Calu3 (cell line): Measurements from ENCODE around the gene MB21D2. TPM values are rescaled to one million over a fixed set of nuclear protein-coding genes. Genes with fewer than 3 reads are reported as not detected.
A peak's percentile ranks its signal among the peaks of the same experiment; 100 is the strongest.

ENCODE experiments used
- BruUV-seq: library from RNA; stranded (reverse); fragments of 400-500 nt; replicated peaks from 2 replicates; lab custom pipeline; 2021; lab: Mats Ljungman, UMichigan
- CTCF ChIA-PET: fragments of 300-600 bp; sonication (Branson Sonifier 250); formaldehyde crosslinking; loops from one replicate; lab custom pipeline; 2022; ENCODE audit warnings: antibody characterized with exemption; lab: Charles Lee
- DNase-seq: peaks from one replicate; pipeline ENCODE4 v3.0.0; 2022
- H3K27ac Mint-ChIP-seq: one replicate; pipeline ENCODE4 v1.8.0; 2022; ENCODE audit warnings: mixed read lengths; ENCODE audit not compliant: unreplicated experiment
- H3K27me3 Mint-ChIP-seq: one replicate; pipeline ENCODE4 v1.8.0; 2022; ENCODE audit warnings: mixed read lengths; ENCODE audit not compliant: unreplicated experiment
- H3K36me3 Mint-ChIP-seq: one replicate; pipeline ENCODE4 v1.8.0; 2022; ENCODE audit warnings: mild to moderate bottlenecking, moderate library complexity, mixed read lengths; ENCODE audit not compliant: insufficient read depth, unreplicated experiment
- H3K4me1 Mint-ChIP-seq: one replicate; pipeline ENCODE4 v1.8.0; 2022; ENCODE audit warnings: mild to moderate bottlenecking, low read depth, mixed read lengths; ENCODE audit not compliant: unreplicated experiment
- H3K4me3 Mint-ChIP-seq: one replicate; pipeline ENCODE4 v1.8.0; 2022; ENCODE audit warnings: mild to moderate bottlenecking, low read depth, moderate library complexity, mixed read lengths; ENCODE audit not compliant: unreplicated experiment
- H3K9me3 Mint-ChIP-seq: one replicate; pipeline ENCODE4 v1.8.0; 2022; ENCODE audit warnings: low read depth, mixed read lengths; ENCODE audit not compliant: unreplicated experiment
- CTCF ChIP-seq: fragments of 200-600 bp; IDR thresholded peaks from one replicate; pipeline ENCODE4 v1.8.0; 2022; ENCODE audit warnings: antibody characterized with exemption; ENCODE audit not compliant: unreplicated experiment
- intact Hi-C: fragments of 100-400 bp; cut with micrococcal nuclease; formaldehyde crosslinking; loops from one replicate; pipeline ENCODE4 v1.10.0; 2022; ENCODE audit not compliant: unreplicated experiment
- total RNA-seq: library from RNA; stranded (reverse); gene quantifications from 2 replicates; pipeline ENCODE4 v1.2.3, GENCODE V29; 2022

MB21D2 gene
- total RNA-seq, 1 experiment from 2014 or later, result 11.9 TPM

- CTCF ChIA-PET, result interaction anchor here (0.7 to 4.9 kb wide), 15 partner anchors 9 to 151 kb away, joined by 3 to 35 read pairs (median 4); no protein-coding TSS in a partner anchor
Measured at GRCh38 chr3:192915304-192915703, 2.4 kb downstream of the MB21D2 start.

GRCh38 chr3:192914848-192915247 is 2.8 kb downstream of the MB21D2 start:
- Mint-ChIP-seq H3K9me3 (no peaks in the 10 kb centered on the region), H3K27me3 (no peaks in the 10 kb centered on the region), H3K4me3 (no peak overlapping the region), H3K27ac (no peak overlapping the region), H3K36me3 (peaks cover 28% of the 10 kb centered on the region), H3K4me1 (peaks cover 42% of the 10 kb centered on the region)
- no peak for TF ChIP-seq CTCF
- DNase-seq, result no peak
- BruUV-seq, result no TSS peak
- intact Hi-C loops, result loop anchor here (1.0 to 10.0 kb wide), 5 partner anchors 18 to 640 kb away; partner anchors contain the start of gene ATP13A4
- CTCF ChIA-PET, result interaction anchor here (0.7 to 4.9 kb wide), 15 partner anchors 9 to 152 kb away, joined by 3 to 35 read pairs (median 4); no protein-coding TSS in a partner anchor

More at GRCh38 chr3:192915304-192915703, 2.4 kb downstream of the MB21D2 start:
- intact Hi-C loops, result loop anchor here (1.0 to 10.0 kb wide), 5 partner anchors 18 to 639 kb away; partner anchors contain the start of gene ATP13A4
- H3K36me3 Mint-ChIP-seq, result peaks cover 28% of the 10 kb centered on the region
- no peak for TF ChIP-seq CTCF
- BruUV-seq, result no TSS peak
- peak; percentile 54 for DNase-seq
- H3K9me3 Mint-ChIP-seq, result no peaks in the 10 kb centered on the region
- peaks cover 42% of the 10 kb centered on the region for H3K4me1 Mint-ChIP-seq
- no peaks in the 10 kb centered on the region for H3K27me3 Mint-ChIP-seq
- peak overlapping the region; percentile 93 for H3K4me3 Mint-ChIP-seq
- H3K27ac Mint-ChIP-seq, result no peak overlapping the region

DNA sequence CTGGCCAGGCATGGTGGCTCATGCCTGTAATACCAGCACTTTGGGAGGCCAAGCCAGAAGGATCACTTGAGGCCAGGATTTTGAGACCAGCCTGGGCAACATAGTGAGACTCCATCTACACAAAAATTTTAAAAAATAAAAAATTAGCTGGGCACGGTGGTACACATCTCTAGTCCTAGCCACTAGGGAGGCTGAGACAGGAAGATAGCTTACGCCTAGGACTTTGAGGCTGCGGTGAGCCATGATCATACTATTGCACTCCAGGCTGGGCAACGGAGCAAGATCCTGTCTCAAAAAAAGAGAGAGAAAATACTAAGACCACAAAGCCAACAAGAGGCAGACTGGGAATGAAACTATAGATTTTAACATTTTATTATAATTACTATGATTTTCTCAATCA is 4.1 kb downstream of the MB21D2 start:
- Mint-ChIP-seq H3K4me1 (peaks cover 30% of the 10 kb centered on the region), H3K27me3 (no peaks in the 10 kb centered on the region), H3K36me3 (peaks cover 27% of the 10 kb centered on the region), H3K27ac (no peak overlapping the region), H3K4me3 (no peak overlapping the region), H3K9me3 (no peaks in the 10 kb centered on the region)
- intact Hi-C loops, result loop anchor here (10.0 kb wide), 1 partner anchor 641 kb away; the partner anchor contains the start of gene ATP13A4
- BruUV-seq, result no TSS peak
- TF ChIP-seq CTCF, result no peak
- CTCF ChIA-PET, result interaction anchor here (0.6 to 1.2 kb wide), 3 partner anchors 13 to 70 kb away, joined by 3 to 4 read pairs (median 3); no protein-coding TSS in a partner anchor
- DNase-seq, result no peak

GRCh38 chr3:192911293-192911692 is 6.4 kb downstream of the MB21D2 start:
- DNase-seq, result no peak
- CTCF ChIA-PET, result no interaction called here
- H3K27ac Mint-ChIP-seq, result no peak overlapping the region
- BruUV-seq, result no TSS peak
- no peak overlapping the region for H3K4me3 Mint-ChIP-seq
- H3K4me1 Mint-ChIP-seq, result peaks cover 47% of the 10 kb centered on the region
- peaks cover 5% of the 10 kb centered on the region for H3K36me3 Mint-ChIP-seq
- TF ChIP-seq CTCF, result no peak
- intact Hi-C loops, result loop anchor here (10.0 kb wide), 1 partner anchor 644 kb away; the partner anchor contains the start of gene ATP13A4
- H3K9me3 Mint-ChIP-seq, result no peaks in the 10 kb centered on the region
- no peaks in the 10 kb centered on the region for H3K27me3 Mint-ChIP-seq
